ENCODE data around the gene PSG3. TPM values are rescaled to one million over a fixed set of nuclear protein-coding genes. Genes with fewer than 3 reads are reported as not detected.
"Not testable (repeated sequence)": the region's sequence is repeated elsewhere in the genome, so short reads cannot be mapped to it uniquely, and the experiment has no call there.

The PSG3 gene
- polyA plus RNA-seq, 4 donors = 0.03 TPM; not detected in 3

DNA sequence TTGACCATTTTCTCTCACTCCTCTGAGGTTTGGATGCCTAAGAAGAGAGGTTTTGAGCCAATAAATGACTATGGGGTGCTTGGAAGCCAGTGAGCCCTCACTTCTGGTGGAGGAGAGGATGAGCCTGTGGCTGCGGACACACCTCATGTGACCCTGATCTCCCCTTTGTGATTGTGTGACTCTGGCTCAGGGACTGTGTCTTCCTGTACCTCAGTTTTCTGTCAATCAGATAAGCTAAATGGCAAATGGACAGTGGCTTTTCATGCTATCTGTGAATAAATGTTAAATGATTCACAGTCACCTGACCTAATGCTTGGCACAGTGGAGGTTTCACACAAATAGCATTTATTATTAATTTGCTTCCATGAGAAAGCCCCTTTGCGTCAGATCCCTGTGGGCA is 22.5 kb upstream of the PSG3 start:
- no peaks in the 10 kb centered on the region for H3K9me3 ChIP-seq (ENCODE audit: control insufficient read depth in 2 of 2, insufficient read depth in 1 of 2, low read depth in 1 of 2, low read length in 1 of 2)
- no peaks in the 10 kb centered on the region for H3K27me3 ChIP-seq (ENCODE audit: control insufficient read depth in 3 of 3, insufficient read depth in 3 of 3, low read length in 3 of 3)
- FAIRE-seq (no peak), DNase-seq (no peak)
- no peak overlapping the region for H3K27ac ChIP-seq (ENCODE audit: low read depth in 1 of 3, low read length in 2 of 3)
- H3K4me1 ChIP-seq (ENCODE audit: control insufficient read depth in 3 of 3, insufficient read depth in 2 of 3, low read depth in 1 of 3, low read length in 2 of 3) = no peaks in the 10 kb centered on the region
- no peak overlapping the region for H3K4me3 ChIP-seq (ENCODE audit: low read depth in 1 of 3, low read length in 3 of 3)
- no peaks in the 10 kb centered on the region for H3K36me3 ChIP-seq (ENCODE audit: control insufficient read depth in 3 of 3, insufficient read depth in 2 of 3, low read depth in 1 of 3, low read length in 3 of 3)
- 90 to 97% (median 93%) methylated on average over 2 of the region's 2 CpGs for WGBS, 3 donors

DNA sequence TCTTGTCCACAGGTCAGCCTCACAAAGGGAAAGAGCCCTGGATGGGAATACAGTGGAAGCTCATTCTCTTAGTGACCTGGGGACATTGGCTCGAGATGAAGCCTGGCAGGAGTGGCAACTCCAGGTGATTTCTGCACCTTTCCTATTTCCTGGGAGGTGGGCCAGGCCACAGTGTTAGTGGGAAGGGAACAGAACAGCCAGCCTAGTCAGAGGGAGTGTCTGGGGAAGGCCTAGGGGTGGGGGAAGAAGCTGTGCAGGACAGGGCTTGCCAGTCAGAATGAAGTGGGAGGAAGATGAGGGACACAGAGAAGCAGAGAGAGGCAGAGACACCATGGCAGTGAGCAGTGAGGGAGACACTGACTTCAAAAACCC is 21.6 kb upstream of the PSG3 start:
- not testable (repeated sequence) for H3K4me3 ChIP-seq (ENCODE audit: low read depth in 1 of 3, low read length in 3 of 3); H3K27ac ChIP-seq (ENCODE audit: low read depth in 1 of 3, low read length in 2 of 3); FAIRE-seq; H3K27me3 ChIP-seq (ENCODE audit: control insufficient read depth in 3 of 3, insufficient read depth in 3 of 3, low read length in 3 of 3); H3K9me3 ChIP-seq (ENCODE audit: control insufficient read depth in 2 of 2, insufficient read depth in 1 of 2, low read depth in 1 of 2, low read length in 1 of 2); H3K36me3 ChIP-seq (ENCODE audit: control insufficient read depth in 3 of 3, insufficient read depth in 2 of 3, low read depth in 1 of 3, low read length in 3 of 3); H3K4me1 ChIP-seq (ENCODE audit: control insufficient read depth in 3 of 3, insufficient read depth in 2 of 3, low read depth in 1 of 3, low read length in 2 of 3); DNase-seq
- WGBS, 3 donors = 15 to 53% (median 17%) methylated on average over 1 of the region's 1 CpG

DNA sequence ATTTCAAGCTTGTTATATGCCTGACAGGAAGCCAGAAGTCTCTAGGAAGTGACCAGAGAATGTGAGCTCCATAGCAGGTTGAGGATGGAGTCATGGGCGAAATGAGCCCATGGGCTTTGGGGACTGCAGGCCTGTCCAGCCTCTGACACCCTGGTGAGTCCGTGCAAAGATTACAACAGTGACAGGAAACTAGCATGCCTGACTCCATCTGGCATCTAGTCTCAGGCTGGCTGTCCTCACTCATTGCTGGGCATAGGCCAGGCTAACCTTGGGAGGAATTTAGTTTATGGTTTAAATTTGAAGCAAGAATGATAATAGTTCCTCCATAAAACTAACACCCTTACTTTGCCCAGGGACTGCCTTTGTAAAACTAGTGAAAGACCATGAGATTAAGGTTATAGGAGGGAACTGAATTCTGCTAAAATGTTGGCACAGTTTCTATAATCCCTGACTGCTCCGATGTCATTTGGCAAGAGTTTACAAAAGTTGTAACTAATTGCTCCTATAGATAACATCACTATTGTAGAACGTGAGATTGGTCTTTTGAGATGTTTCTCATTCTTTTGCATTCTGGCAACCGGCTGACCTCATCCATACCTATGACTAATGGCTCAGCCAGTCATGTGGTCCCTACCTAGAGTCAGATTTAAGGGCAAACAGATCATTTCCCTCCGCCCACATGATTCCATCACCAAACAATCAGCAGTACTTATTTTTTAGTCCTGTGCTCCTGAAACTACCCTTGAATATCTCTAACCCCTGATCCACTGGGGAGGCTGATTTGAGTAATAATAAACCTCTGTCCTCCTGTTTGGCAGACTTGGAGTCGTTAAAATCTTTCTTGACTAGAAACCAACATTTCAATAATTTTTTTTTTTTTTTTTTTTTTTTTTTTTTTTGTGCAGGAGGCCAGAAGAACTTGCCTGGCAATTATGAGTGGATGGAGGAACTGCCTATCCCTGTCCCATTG is 21.0 kb upstream of the PSG3 start:
- H3K27ac ChIP-seq (ENCODE audit: low read depth in 1 of 3, low read length in 2 of 3); H3K9me3 ChIP-seq (ENCODE audit: control insufficient read depth in 2 of 2, insufficient read depth in 1 of 2, low read depth in 1 of 2, low read length in 1 of 2); H3K36me3 ChIP-seq (ENCODE audit: control insufficient read depth in 3 of 3, insufficient read depth in 2 of 3, low read depth in 1 of 3, low read length in 3 of 3); DNase-seq; H3K4me3 ChIP-seq (ENCODE audit: low read depth in 1 of 3, low read length in 3 of 3); FAIRE-seq; H3K27me3 ChIP-seq (ENCODE audit: control insufficient read depth in 3 of 3, insufficient read depth in 3 of 3, low read length in 3 of 3); H3K4me1 ChIP-seq (ENCODE audit: control insufficient read depth in 3 of 3, insufficient read depth in 2 of 3, low read depth in 1 of 3, low read length in 2 of 3): not testable (repeated sequence)
- WGBS, 3 donors = 33 to 47% (median 38%) methylated on average over 7 of the region's 7 CpGs

DNA sequence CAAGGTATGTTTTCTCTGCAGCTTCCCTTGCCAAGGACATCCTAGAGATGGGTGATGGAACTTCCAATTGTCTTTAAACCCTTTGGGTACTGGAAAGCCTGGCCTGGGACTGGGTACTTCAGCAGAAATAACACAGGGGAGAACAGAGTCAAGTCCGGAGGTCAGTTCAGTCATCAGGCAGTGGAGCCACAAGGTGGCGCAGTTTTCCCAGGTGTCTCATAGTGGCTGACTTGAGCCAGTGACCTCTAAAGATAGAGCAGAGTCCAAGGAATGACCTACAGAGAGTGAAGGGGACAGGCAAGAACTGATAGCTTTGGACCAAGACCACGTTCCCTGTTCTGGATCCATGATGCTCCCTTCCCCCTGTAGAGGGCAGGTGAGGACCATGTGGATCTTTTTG is 18.4 kb upstream of the PSG3 start:
- not testable (repeated sequence) for H3K27ac ChIP-seq (ENCODE audit: low read depth in 1 of 3, low read length in 2 of 3); FAIRE-seq; DNase-seq; H3K9me3 ChIP-seq (ENCODE audit: control insufficient read depth in 2 of 2, insufficient read depth in 1 of 2, low read depth in 1 of 2, low read length in 1 of 2); H3K36me3 ChIP-seq (ENCODE audit: control insufficient read depth in 3 of 3, insufficient read depth in 2 of 3, low read depth in 1 of 3, low read length in 3 of 3); H3K27me3 ChIP-seq (ENCODE audit: control insufficient read depth in 3 of 3, insufficient read depth in 3 of 3, low read length in 3 of 3); H3K4me1 ChIP-seq (ENCODE audit: control insufficient read depth in 3 of 3, insufficient read depth in 2 of 3, low read depth in 1 of 3, low read length in 2 of 3); H3K4me3 ChIP-seq (ENCODE audit: low read depth in 1 of 3, low read length in 3 of 3)
- 10 to 22% (median 12%) methylated on average over 3 of the region's 3 CpGs for WGBS, 3 donors

GRCh38 chr19:42752246-42752645 is 12.0 kb upstream of the PSG3 start:
- H3K4me1 ChIP-seq (ENCODE audit: control insufficient read depth in 3 of 3, insufficient read depth in 2 of 3, low read depth in 1 of 3, low read length in 2 of 3); FAIRE-seq; H3K27me3 ChIP-seq (ENCODE audit: control insufficient read depth in 3 of 3, insufficient read depth in 3 of 3, low read length in 3 of 3); H3K4me3 ChIP-seq (ENCODE audit: low read depth in 1 of 3, low read length in 3 of 3); H3K27ac ChIP-seq (ENCODE audit: low read depth in 1 of 3, low read length in 2 of 3); DNase-seq; H3K9me3 ChIP-seq (ENCODE audit: control insufficient read depth in 2 of 2, insufficient read depth in 1 of 2, low read depth in 1 of 2, low read length in 1 of 2); H3K36me3 ChIP-seq (ENCODE audit: control insufficient read depth in 3 of 3, insufficient read depth in 2 of 3, low read depth in 1 of 3, low read length in 3 of 3): not testable (repeated sequence)
- 89 to 96% (median 93%) methylated on average over 1 of the region's 1 CpG for WGBS, 3 donors

GRCh38 chr19:42741726-42742607 is 1.7 kb upstream of the PSG3 start:
- not testable (repeated sequence) for H3K27me3 ChIP-seq (ENCODE audit: control insufficient read depth in 3 of 3, insufficient read depth in 3 of 3, low read length in 3 of 3); H3K4me3 ChIP-seq (ENCODE audit: low read depth in 1 of 3, low read length in 3 of 3); H3K4me1 ChIP-seq (ENCODE audit: control insufficient read depth in 3 of 3, insufficient read depth in 2 of 3, low read depth in 1 of 3, low read length in 2 of 3); H3K9me3 ChIP-seq (ENCODE audit: control insufficient read depth in 2 of 2, insufficient read depth in 1 of 2, low read depth in 1 of 2, low read length in 1 of 2); H3K36me3 ChIP-seq (ENCODE audit: control insufficient read depth in 3 of 3, insufficient read depth in 2 of 3, low read depth in 1 of 3, low read length in 3 of 3); DNase-seq; FAIRE-seq; H3K27ac ChIP-seq (ENCODE audit: low read depth in 1 of 3, low read length in 2 of 3)
- 29 to 36% (median 33%) methylated on average over 14 of the region's 14 CpGs for WGBS, 3 donors

GRCh38 chr19:42737581-42738011 is 2.7 kb downstream of the PSG3 start:
- H3K9me3 ChIP-seq (ENCODE audit: control insufficient read depth in 2 of 2, insufficient read depth in 1 of 2, low read depth in 1 of 2, low read length in 1 of 2); FAIRE-seq; H3K27me3 ChIP-seq (ENCODE audit: control insufficient read depth in 3 of 3, insufficient read depth in 3 of 3, low read length in 3 of 3); H3K27ac ChIP-seq (ENCODE audit: low read depth in 1 of 3, low read length in 2 of 3); H3K4me1 ChIP-seq (ENCODE audit: control insufficient read depth in 3 of 3, insufficient read depth in 2 of 3, low read depth in 1 of 3, low read length in 2 of 3); DNase-seq; H3K4me3 ChIP-seq (ENCODE audit: low read depth in 1 of 3, low read length in 3 of 3); H3K36me3 ChIP-seq (ENCODE audit: control insufficient read depth in 3 of 3, insufficient read depth in 2 of 3, low read depth in 1 of 3, low read length in 3 of 3): not testable (repeated sequence)
- WGBS, 3 donors = 50 to 60% (median 54%) methylated on average over 2 of the region's 2 CpGs

DNA sequence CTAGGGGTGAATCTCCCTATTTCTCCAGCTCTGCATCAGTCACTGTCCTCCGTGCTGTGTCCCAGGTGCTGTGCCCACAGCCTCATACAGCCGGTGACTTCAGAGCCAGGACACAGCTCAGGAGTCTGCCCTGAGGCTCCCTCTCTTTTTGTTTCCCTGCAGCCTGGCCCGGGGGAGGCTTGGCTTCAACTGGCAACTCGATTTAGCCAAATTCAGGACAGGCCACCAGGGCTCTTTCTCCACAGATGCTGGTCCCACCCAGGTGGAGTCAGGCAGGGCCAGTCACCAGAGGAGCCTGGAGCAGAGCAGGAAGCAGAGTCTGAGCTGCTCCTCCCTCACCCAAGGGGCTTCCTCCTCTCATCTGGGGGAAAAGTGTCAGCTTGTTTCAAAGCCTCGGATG is 11.9 kb downstream of the PSG3 start:
- FAIRE-seq; H3K4me3 ChIP-seq (ENCODE audit: low read depth in 1 of 3, low read length in 3 of 3); H3K27ac ChIP-seq (ENCODE audit: low read depth in 1 of 3, low read length in 2 of 3); DNase-seq; H3K27me3 ChIP-seq (ENCODE audit: control insufficient read depth in 3 of 3, insufficient read depth in 3 of 3, low read length in 3 of 3); H3K4me1 ChIP-seq (ENCODE audit: control insufficient read depth in 3 of 3, insufficient read depth in 2 of 3, low read depth in 1 of 3, low read length in 2 of 3); H3K9me3 ChIP-seq (ENCODE audit: control insufficient read depth in 2 of 2, insufficient read depth in 1 of 2, low read depth in 1 of 2, low read length in 1 of 2); H3K36me3 ChIP-seq (ENCODE audit: control insufficient read depth in 3 of 3, insufficient read depth in 2 of 3, low read depth in 1 of 3, low read length in 3 of 3): not testable (repeated sequence)
- WGBS, 3 donors = 48 to 67% (median 59%) methylated on average over 5 of the region's 5 CpGs
